Large intestine (tissue), 12 donors: ENCODE data around the gene TAS2R40. TPM values are rescaled to one million over a fixed set of nuclear protein-coding genes. Genes with fewer than 3 reads are reported as not detected.
"Not testable (repeated sequence)": the region's sequence is repeated elsewhere in the genome, so short reads cannot be mapped to it uniquely, and the experiment has no call there.

Experiments used
- DNase-seq, 2 donors: peaks; one replicate each; pipeline versions ENCODE4 v3.0.0 to v3.0.0-alpha.2; 2013
- H3K27ac ChIP-seq: one replicate; pipeline ENCODE4 v1.5.1; 2013; ENCODE audit warnings: low read length
- H3K27me3 ChIP-seq: 2 replicates; pipeline ENCODE4 v1.6.1; 2013; ENCODE audit warnings: low read length; ENCODE audit not compliant: control insufficient read depth, insufficient read depth
- H3K36me3 ChIP-seq: 2 replicates; pipeline ENCODE4 v1.6.1; 2013; ENCODE audit warnings: low read length; ENCODE audit not compliant: control insufficient read depth, insufficient read depth
- H3K4me1 ChIP-seq: one replicate; pipeline ENCODE4 v1.6.1; 2013; ENCODE audit warnings: low read length; ENCODE audit not compliant: control insufficient read depth, insufficient read depth
- H3K4me3 ChIP-seq: one replicate; pipeline ENCODE4 v1.5.1; 2013; ENCODE audit warnings: low read length
- H3K9me3 ChIP-seq: one replicate; pipeline ENCODE4 v1.6.1; 2013; ENCODE audit warnings: mild to moderate bottlenecking, low read depth, low read length, moderate library complexity; ENCODE audit not compliant: control insufficient read depth
- WGBS: methylation state at CpG from one replicate; pipeline ENCODE4 v1.1.5; 2013; ENCODE audit warnings: low lambda C conversion rate; ENCODE audit not compliant: insufficient coverage; 5-methylcytosine and 5-hydroxymethylcytosine counted together
- long read RNA-seq, 11 donors: transcript quantifications; one replicate each; lab custom pipeline, GENCODE V29; 2026
- polyA plus RNA-seq: library from polyadenylated mRNA; unstranded; fragments of 120-200 nt; gene quantifications from one replicate; pipeline ENCODE4 v1.2.1, GENCODE V29; 2013

TAS2R40 gene
- polyA plus RNA-seq = not detected
- long read RNA-seq, donor 1 = 0 reads
- long read RNA-seq, donor 2 = 0 reads
- long read RNA-seq, donor 3 = 0 reads
- long read RNA-seq, donor 4 = 0 reads
- long read RNA-seq, donor 5 = 0 reads
- long read RNA-seq, donor 6 = 0 reads
- long read RNA-seq, donor 7 = 0 reads
- long read RNA-seq, donor 8 = 0 reads
- long read RNA-seq, donor 9 = 0 reads
- long read RNA-seq, donor 10 = 0 reads
- long read RNA-seq, donor 11 = 0 reads

GRCh38 chr7:143221737-143222136 is at the start of gene TAS2R40:
Gene TAS2R40 (plus strand): TSS chr7:143222037. CDS start chr7:143222079, 42 bp downstream.
- no peak for DNase-seq
- no peak within 1 kb of the TSS for H3K27ac ChIP-seq
- no peaks in the 10 kb centered on the region for H3K4me1 ChIP-seq
- no peaks in the 10 kb centered on the region for H3K36me3 ChIP-seq
- WGBS = no CpG with 5 or more reads among the region's 3 CpGs
- peaks cover 3% of the 10 kb centered on the region for H3K27me3 ChIP-seq
- H3K4me3 ChIP-seq = no peak within 1 kb of the TSS
- no peaks in the 10 kb centered on the region for H3K9me3 ChIP-seq

DNA sequence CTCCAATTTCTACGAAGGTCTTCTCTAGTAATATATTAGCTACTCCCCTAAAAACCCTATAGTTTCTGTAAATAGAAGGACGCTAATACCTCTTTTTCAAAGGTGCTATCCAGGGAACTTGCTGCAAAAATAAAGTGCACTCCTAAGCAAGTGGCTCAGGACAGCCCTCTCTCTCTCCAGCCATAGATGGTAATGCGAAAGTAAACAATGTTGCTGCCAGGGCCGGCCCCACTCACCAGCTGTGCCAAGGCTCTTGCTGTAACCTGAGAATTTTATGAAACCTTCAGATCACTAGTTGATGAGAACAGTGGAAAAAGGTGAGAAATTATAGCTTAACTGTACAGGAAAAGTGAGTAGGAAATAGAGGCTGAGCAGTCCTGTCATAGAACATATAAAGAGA is 49.5 kb upstream of the TAS2R40 start:
- no CpG with 5 or more reads among the region's 4 CpGs for WGBS
- no peak overlapping the region for H3K4me3 ChIP-seq

GRCh38 chr7:143176128-143176527 is 45.7 kb upstream of the TAS2R40 start:
- no peaks in the 10 kb centered on the region for H3K27me3 ChIP-seq
- 100% methylated on average over 3 of the region's 5 CpGs for WGBS
- no peaks in the 10 kb centered on the region for H3K9me3 ChIP-seq
- no peaks in the 10 kb centered on the region for H3K36me3 ChIP-seq
- no peak overlapping the region for H3K27ac ChIP-seq
- no peak overlapping the region for H3K4me3 ChIP-seq
- no peak for DNase-seq
- H3K4me1 ChIP-seq = no peaks in the 10 kb centered on the region

More for the DNA sequence above, 49.5 kb upstream of the TAS2R40 start:
- H3K9me3 ChIP-seq = no peaks in the 10 kb centered on the region
- H3K4me1 ChIP-seq = no peaks in the 10 kb centered on the region
- peak in 1 of 2 donors; percentile 39 for DNase-seq
- H3K27me3 ChIP-seq = no peaks in the 10 kb centered on the region
- H3K27ac ChIP-seq = no peak overlapping the region
- no peaks in the 10 kb centered on the region for H3K36me3 ChIP-seq

- WGBS = 100% methylated on average over 1 of the region's 2 CpGs
- Histone ChIP-seq H3K4me1 (no peaks in the 10 kb centered on the region), H3K9me3 (no peaks in the 10 kb centered on the region), H3K4me3 (no peak overlapping the region), H3K27me3 (no peaks in the 10 kb centered on the region), H3K27ac (no peak overlapping the region), H3K36me3 (no peaks in the 10 kb centered on the region)
- DNase-seq = no peak
These were observed 44.3 kb upstream of the TAS2R40 start for GRCh38 chr7:143177374-143178119.

- H3K27me3 ChIP-seq, H3K4me3 ChIP-seq, DNase-seq, H3K4me1 ChIP-seq, H3K9me3 ChIP-seq, H3K27ac ChIP-seq, H3K36me3 ChIP-seq: not testable (repeated sequence)
- WGBS = no CpG with 5 or more reads among the region's 4 CpGs
These were observed 41.1 kb upstream of the TAS2R40 start for GRCh38 chr7:143180771-143181170.

- DNase-seq = no peak
- 100% methylated on average over 1 of the region's 2 CpGs for WGBS
These were observed 40.5 kb upstream of the TAS2R40 start for GRCh38 chr7:143181349-143181748.

GRCh38 chr7:143183024-143183423 is 38.8 kb upstream of the TAS2R40 start, which contains the start of gene TAS2R39:
Gene TAS2R39 (plus strand): TSS chr7:143183419. CDS start chr7:143183419, 0 bp downstream.
- Histone ChIP-seq H3K36me3 (no peaks in the 10 kb centered on the region), H3K27ac (no peak within 1 kb of the TSS), H3K4me1 (no peaks in the 10 kb centered on the region), H3K27me3 (no peaks in the 10 kb centered on the region), H3K4me3 (no peak within 1 kb of the TSS), H3K9me3 (no peaks in the 10 kb centered on the region)
- no peak for DNase-seq
- 100% methylated on average over 1 of the region's 3 CpGs for WGBS

More at GRCh38 chr7:143181349-143181748, 40.5 kb upstream of the TAS2R40 start:
- Histone ChIP-seq H3K4me1 (no peaks in the 10 kb centered on the region), H3K4me3 (no peak overlapping the region), H3K9me3 (no peaks in the 10 kb centered on the region), H3K27ac (no peak overlapping the region), H3K36me3 (no peaks in the 10 kb centered on the region), H3K27me3 (no peaks in the 10 kb centered on the region)

GRCh38 chr7:143185551-143185950 is 36.3 kb upstream of the TAS2R40 start:
- H3K36me3 ChIP-seq = no peaks in the 10 kb centered on the region
- DNase-seq = no peak
- H3K9me3 ChIP-seq = no peaks in the 10 kb centered on the region
- 71% methylated on average over 1 of the region's 1 CpG for WGBS
- no peak overlapping the region for H3K27ac ChIP-seq
- no peak overlapping the region for H3K4me3 ChIP-seq
- H3K27me3 ChIP-seq = no peaks in the 10 kb centered on the region
- no peaks in the 10 kb centered on the region for H3K4me1 ChIP-seq

DNA sequence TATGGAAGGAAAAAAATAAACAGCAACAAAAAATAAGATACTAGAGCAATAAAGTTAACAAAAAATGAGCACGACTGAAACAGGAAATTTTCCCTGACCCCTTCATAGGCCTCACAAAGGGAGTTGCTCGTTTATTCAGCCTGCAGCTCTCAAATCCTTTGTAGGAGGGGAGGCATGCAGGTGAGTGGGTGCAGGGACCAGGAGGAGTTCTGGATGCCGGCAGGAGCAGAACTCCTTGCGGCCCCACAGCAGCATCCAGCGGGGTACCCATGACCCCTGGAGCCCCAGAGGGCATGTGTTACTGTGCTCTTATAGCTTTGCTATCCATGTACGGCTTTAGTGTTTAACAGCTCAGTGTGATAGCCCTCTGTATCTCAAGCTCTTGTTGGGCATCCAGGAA is 32.8 kb upstream of the TAS2R40 start:
- Histone ChIP-seq H3K4me1 (no peaks in the 10 kb centered on the region), H3K27ac (no peak overlapping the region), H3K36me3 (no peaks in the 10 kb centered on the region), H3K9me3 (no peaks in the 10 kb centered on the region), H3K27me3 (no peaks in the 10 kb centered on the region), H3K4me3 (no peak overlapping the region)
- 43% methylated on average over 1 of the region's 6 CpGs for WGBS
- DNase-seq = no peak

DNA sequence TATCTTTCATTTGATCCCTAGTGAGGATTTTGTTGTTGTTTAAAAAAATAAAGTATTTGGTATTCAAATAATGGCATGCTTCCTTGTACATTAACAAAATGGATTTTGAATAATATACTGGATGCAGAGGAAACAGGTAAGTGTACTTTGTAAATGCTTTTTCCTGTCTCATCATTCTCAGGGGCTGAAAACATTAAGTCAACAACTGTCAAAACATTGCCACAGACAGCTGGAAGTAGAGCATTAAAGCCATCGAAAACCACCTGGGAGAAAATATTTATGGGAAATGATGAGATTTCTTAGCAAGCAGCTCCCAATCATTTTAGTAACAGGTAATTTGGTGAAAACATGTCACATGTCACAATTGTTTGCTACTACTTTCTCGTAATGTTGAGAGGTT is 28.0 kb upstream of the TAS2R40 start:
- no peaks in the 10 kb centered on the region for H3K4me1 ChIP-seq
- H3K27ac ChIP-seq = no peak overlapping the region
- H3K36me3 ChIP-seq = no peaks in the 10 kb centered on the region
- H3K9me3 ChIP-seq = no peaks in the 10 kb centered on the region
- no peak for DNase-seq
- no CpG with 5 or more reads among the region's 2 CpGs for WGBS
- H3K27me3 ChIP-seq = no peaks in the 10 kb centered on the region
- no peak overlapping the region for H3K4me3 ChIP-seq
